ENCODE measurements around the gene PLCG2.

- TF ChIP-seq CTCF (IDR thresholded peaks at IDR 0.05), result no peak
- no peak for TF ChIP-seq POLR2A (IDR thresholded peaks at IDR 0.05)
Observed at GRCh38 chr16:81758376-81758775, 20.7 kb upstream of the PLCG2 start.
